Stimulated activated naive CD8-positive, alpha-beta T cell treated with anti-CD3 and anti-CD28 coated beads, Interleukin-15, amount 100 ng/mL, for 72 hours (primary cell): ENCODE results near the gene DNAJC8.

Experiments
- ATAC-seq: fragments of 150-1000 bp; cut with Tn5 transposase; 2 replicates; pipeline ENCODE4 v1.10.0; 2021; ENCODE audit warnings: mild to moderate bottlenecking, moderate library complexity
- DNase-seq, 2 donors: peaks; one replicate each; pipeline ENCODE4 v3.0.0; 2021 to 2022
- H3K27ac Mint-ChIP-seq, 2 donors: one replicate each; pipeline ENCODE4 v1.8.0; 2022; ENCODE audit warnings: mild to moderate bottlenecking in 2 of 2, mixed read lengths in 2 of 2, moderate library complexity in 2 of 2
- H3K27me3 Mint-ChIP-seq: one replicate; pipeline ENCODE4 v1.8.0; 2022; ENCODE audit warnings: mixed read lengths
- H3K4me1 Mint-ChIP-seq: one replicate; pipeline ENCODE4 v1.8.0; 2022; ENCODE audit warnings: mild to moderate bottlenecking, mixed read lengths
- H3K4me3 Mint-ChIP-seq, 2 donors: one replicate each; pipeline ENCODE4 v1.8.0; 2022; ENCODE audit warnings: mild to moderate bottlenecking in 2 of 2, mixed read lengths in 2 of 2, moderate library complexity in 1 of 2
- H3K9me3 Mint-ChIP-seq, 2 donors: one replicate each; pipeline ENCODE4 v1.8.0; 2022; ENCODE audit warnings: mixed read lengths in 2 of 2

The DNAJC8 gene

DNA sequence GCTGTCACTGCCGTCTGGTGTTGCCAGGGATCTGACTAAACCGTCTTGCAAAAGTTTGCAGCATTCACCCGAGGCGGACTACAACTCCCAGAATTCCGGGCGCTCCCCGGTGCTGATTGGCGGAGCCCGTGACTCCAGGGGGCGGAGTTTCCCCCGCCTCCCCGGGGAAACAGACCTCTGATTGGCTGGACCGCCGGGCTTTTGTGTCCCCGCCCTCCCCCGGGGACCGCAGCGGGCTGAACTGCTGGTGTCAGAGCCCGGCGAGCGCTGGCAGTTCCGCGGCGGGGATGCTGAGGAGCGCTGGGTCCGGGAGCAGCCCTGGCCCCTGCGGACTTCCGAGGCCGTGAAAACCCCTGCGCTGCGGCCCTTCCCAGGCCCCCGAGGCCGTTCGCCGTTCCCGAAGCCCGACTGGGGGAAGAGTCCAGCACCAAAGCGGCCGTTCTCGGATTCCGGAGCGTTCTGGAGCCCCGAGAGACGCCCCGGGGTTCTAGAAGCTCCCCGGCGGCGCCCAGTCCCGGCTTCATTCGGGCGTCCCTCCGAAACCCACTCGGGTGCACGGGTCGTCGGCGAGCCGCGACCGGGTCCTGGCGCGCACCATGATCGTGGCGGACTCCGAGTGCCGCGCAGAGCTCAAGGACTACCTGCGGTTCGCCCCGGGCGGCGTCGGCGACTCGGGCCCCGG is 26.6 kb upstream of the DNAJC8 start, which contains the start of gene SESN2:
SESN2 (plus strand) TSS at position 267 of the 682 bp plus-strand sequence; CDS start at position 597, 330 bp downstream.
- peak within 1 kb of the TSS; percentile 89 to 93 for H3K4me3 Mint-ChIP-seq
- peaks cover 68% of the 10 kb centered on the region for H3K4me1 Mint-ChIP-seq
- ATAC-seq = peak; percentile 96
- H3K9me3 Mint-ChIP-seq = peaks cover 0 to 4% of the 10 kb centered on the region in 2 donors
- peak within 1 kb of the TSS; percentile 100 for H3K27ac Mint-ChIP-seq
- DNase-seq = peak; percentile 100
- H3K27me3 Mint-ChIP-seq = no peaks in the 10 kb centered on the region

DNA sequence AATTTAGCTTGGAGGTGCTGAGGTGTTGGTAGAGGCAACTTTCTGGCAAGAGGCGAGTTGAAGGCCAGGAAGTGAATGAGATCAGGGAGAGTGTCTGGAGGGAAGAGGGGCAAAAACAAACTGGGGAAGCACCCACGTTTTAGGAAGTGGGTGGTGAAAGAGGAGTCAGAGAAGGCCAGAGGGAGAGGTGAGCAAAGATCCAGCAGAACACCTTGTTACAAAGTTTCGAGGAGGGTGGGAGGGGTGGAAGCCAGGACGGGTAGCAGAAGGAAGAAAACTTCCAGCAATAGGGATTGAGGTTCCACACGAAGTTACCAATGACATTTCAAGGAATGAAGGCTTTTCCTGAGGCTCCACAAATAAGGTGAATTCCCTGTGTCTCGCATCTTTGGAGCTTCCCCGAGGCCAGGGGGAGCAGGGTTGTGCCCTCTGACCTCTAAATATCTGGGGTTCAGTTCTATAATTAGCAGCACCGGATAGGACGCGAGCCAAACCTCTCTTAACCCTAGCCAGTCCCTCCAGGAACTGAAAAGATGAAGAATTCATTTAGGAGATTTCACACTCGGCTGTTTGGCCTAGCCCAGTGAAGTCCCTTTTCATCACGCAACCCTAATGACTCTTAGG is 25.9 kb upstream of the DNAJC8 start:
- Mint-ChIP-seq H3K4me3 (peak overlapping the region; percentile 89 to 93), H3K9me3 (peaks cover 0 to 4% of the 10 kb centered on the region in 2 donors), H3K27ac (peak overlapping the region; percentile 100), H3K27me3 (no peaks in the 10 kb centered on the region), H3K4me1 (peaks cover 68% of the 10 kb centered on the region)
- DNase-seq (peak; percentile 9 to 52), ATAC-seq (peak; percentile 20)

GRCh38 chr1:28257736-28258135 is 24.9 kb upstream of the DNAJC8 start:
- Mint-ChIP-seq H3K9me3 (peaks cover 0 to 4% of the 10 kb centered on the region in 2 donors), H3K4me3 (peak overlapping the region; percentile 89 to 93), H3K4me1 (peaks cover 61% of the 10 kb centered on the region), H3K27me3 (no peaks in the 10 kb centered on the region), H3K27ac (peak overlapping the region; percentile 100)
- no peak for ATAC-seq
- DNase-seq = no peak

DNA sequence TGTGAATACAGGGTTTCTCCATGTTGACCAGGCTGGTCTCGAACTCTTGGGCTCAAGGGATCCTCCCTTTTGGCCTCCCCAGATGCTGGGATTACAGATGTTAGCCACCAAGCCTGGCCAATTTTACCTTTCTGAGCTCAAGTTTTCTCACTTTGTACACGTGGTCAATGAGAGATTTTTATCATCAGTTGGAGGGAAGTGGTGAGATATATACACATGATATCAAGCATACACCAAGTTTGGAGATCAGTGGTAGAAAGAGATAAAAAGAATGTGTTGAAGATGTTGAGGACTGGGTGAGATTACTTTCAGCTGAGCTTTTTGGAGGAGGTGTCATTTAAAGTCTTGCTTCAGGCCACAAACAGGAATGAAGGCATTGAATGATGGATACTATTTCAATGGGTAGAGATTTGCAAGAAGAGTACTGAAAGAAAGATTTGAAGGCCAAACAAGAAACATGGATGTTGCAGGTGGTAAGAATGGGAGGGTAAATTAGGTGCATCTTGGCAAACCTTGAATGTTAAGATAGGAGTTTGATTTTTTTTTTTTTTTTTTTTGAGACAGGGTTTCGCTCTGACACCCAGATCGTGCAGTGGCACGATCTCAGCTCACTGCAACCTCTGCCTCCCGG is 23.5 kb upstream of the DNAJC8 start:
- H3K4me1 Mint-ChIP-seq = peaks cover 49% of the 10 kb centered on the region
- ATAC-seq = no peak
- peak overlapping the region in 1 of 2 donors; percentile 92 for H3K27ac Mint-ChIP-seq
- peaks cover 0 to 4% of the 10 kb centered on the region in 2 donors for H3K9me3 Mint-ChIP-seq
- DNase-seq = no peak
- no peaks in the 10 kb centered on the region for H3K27me3 Mint-ChIP-seq
- H3K4me3 Mint-ChIP-seq = peak overlapping the region in 1 of 2 donors; percentile 52

DNA sequence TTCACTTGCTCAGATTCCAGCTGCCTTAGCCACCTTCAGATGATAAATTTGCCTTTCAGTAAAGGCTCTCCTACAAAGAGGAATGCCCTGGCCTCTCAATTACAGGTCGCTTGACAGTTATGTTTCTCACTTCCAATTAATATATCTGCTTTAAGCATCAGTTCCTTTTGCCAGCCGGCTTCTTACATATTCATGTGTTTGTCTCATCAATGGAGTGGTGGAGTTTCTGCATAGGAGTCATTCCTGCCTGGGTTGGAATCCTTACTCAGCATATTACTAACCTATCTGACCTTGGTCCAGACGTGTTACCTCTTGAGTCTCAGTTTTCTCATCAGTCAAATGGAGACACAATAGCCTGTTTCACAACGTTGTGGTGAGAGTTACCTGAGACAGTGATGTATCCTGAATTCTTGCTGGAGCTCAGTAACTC is 17.1 kb upstream of the DNAJC8 start:
- ATAC-seq (no peak), DNase-seq (no peak)
- H3K4me1 Mint-ChIP-seq = peaks cover 40% of the 10 kb centered on the region
- H3K27me3 Mint-ChIP-seq = no peaks in the 10 kb centered on the region
- H3K27ac Mint-ChIP-seq = peak overlapping the region; percentile 99 to 100
- H3K4me3 Mint-ChIP-seq = peak overlapping the region; percentile 6 to 90
- H3K9me3 Mint-ChIP-seq = no peaks in the 10 kb centered on the region

- DNase-seq (peak; percentile 65 to 68), ATAC-seq (peak; percentile 43)
- H3K4me1 Mint-ChIP-seq = peaks cover 46% of the 10 kb centered on the region
- H3K9me3 Mint-ChIP-seq = no peaks in the 10 kb centered on the region
- H3K4me3 Mint-ChIP-seq = peak overlapping the region; percentile 90 to 99
- H3K27me3 Mint-ChIP-seq = no peaks in the 10 kb centered on the region
- peak overlapping the region; percentile 99 to 100 for H3K27ac Mint-ChIP-seq
Measured at GRCh38 chr1:28249013-28249865, 16.4 kb upstream of the DNAJC8 start.

GRCh38 chr1:28248273-28249012 is 15.6 kb upstream of the DNAJC8 start:
- Mint-ChIP-seq H3K27me3 (no peaks in the 10 kb centered on the region), H3K9me3 (no peaks in the 10 kb centered on the region), H3K4me3 (peak overlapping the region; percentile 90 to 99), H3K27ac (peak overlapping the region; percentile 99 to 100), H3K4me1 (peaks cover 54% of the 10 kb centered on the region)
- ATAC-seq (peak; percentile 41), DNase-seq (peak; percentile 82 to 85)

GRCh38 chr1:28247612-28248272 is 14.9 kb upstream of the DNAJC8 start:
- Mint-ChIP-seq H3K9me3 (no peaks in the 10 kb centered on the region), H3K4me1 (peaks cover 60% of the 10 kb centered on the region), H3K27me3 (no peaks in the 10 kb centered on the region), H3K4me3 (peak overlapping the region; percentile 90 to 99), H3K27ac (peak overlapping the region; percentile 99 to 100)
- ATAC-seq = no peak
- no peak for DNase-seq

DNA sequence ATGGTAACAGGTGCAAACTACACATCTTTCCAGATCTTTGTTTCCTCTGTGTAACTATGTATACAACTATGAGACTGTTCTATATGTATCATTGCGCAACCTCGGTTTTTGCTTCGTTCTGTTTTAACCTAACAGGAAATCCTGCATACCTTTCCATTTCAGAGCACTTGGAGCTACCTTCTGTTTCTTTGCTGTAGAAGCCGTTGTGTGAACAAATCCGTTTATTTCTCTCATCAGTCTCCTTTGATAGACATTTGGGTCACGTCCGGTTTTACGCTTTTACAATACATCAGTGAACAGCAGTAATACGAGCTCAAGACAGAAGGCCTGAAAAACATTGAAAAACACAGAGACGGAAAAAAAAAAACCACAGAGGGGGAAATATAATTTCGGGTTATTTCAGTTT is 13.6 kb upstream of the DNAJC8 start:
- Mint-ChIP-seq H3K27ac (peak overlapping the region; percentile 99 to 100), H3K4me3 (peak overlapping the region; percentile 90 to 99), H3K9me3 (no peaks in the 10 kb centered on the region), H3K27me3 (no peaks in the 10 kb centered on the region), H3K4me1 (peaks cover 60% of the 10 kb centered on the region)
- DNase-seq (peak; percentile 37 to 52), ATAC-seq (peak; percentile 31)

DNA sequence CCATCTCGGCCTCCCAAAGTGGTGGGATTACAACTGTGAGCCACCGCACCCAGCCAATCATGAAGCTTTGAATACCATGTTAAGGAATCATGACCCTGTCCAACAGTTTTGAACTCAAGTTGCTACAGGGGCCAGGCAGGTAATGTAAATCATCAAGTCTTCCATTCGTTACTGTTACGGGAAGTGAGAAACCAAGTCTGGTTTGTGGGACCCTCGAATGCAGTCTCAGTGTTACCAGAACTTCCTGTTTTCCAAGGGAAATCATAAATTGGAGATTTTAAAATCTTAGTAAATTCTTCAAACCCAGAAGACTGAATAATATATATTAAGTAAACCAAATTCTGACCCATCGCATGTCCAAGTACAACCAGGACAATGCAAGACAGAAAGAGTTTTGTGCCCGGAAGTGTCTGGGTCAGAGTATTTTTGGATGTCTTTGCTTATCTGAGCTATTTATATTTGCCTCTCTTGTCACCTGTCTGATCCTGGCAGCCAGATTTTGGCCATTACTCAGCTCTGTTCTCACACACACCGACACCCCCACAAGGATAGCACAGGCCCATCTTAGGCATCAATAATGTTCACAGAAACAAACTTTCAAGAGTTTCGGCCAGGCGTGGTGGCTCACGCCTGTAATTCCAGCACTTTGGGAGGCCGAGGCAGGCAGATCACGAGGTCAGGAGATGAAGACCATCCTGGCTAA is 11.9 kb upstream of the DNAJC8 start:
- DNase-seq = no peak
- Mint-ChIP-seq H3K27ac (peak overlapping the region; percentile 48 to 79), H3K9me3 (no peaks in the 10 kb centered on the region), H3K4me1 (peaks cover 60% of the 10 kb centered on the region), H3K4me3 (peak overlapping the region; percentile 59 to 73), H3K27me3 (no peaks in the 10 kb centered on the region)
- ATAC-seq = no peak

DNA sequence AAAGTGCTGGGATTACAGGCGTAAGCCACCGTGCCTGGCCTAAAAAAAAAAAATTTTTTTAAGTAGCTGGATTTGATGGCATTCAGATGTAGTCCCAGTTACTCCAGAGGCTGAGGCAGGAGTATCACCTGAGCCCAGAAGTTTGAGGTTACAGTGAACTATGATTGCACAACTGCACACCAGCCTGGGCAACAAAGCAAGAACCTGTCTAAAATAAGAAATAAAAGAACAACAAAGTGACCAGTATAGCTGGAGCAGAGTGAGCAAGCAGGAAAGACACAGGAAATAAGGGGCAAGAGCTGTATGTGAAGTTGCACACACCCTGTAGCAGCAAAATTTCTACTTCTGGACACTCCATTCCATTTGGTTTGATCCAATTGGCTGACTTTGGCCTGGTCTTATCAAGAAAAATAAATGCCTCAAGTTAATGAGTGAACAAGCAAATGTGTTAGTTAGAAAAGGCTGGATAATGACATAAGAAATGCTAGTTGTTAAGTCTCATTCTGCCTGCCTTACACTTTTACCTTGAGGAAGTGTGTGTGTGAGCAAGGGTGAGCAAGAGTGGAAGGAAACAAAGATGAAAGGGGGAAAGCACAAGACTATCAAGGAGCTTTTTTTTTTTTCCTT is 11.0 kb upstream of the DNAJC8 start:
- H3K27me3 Mint-ChIP-seq = no peaks in the 10 kb centered on the region
- H3K9me3 Mint-ChIP-seq = no peaks in the 10 kb centered on the region
- peaks cover 51% of the 10 kb centered on the region for H3K4me1 Mint-ChIP-seq
- DNase-seq (no peak), ATAC-seq (no peak)
- peak overlapping the region in 1 of 2 donors; percentile 53 for H3K27ac Mint-ChIP-seq
- H3K4me3 Mint-ChIP-seq = peak overlapping the region; percentile 59 to 73

DNA sequence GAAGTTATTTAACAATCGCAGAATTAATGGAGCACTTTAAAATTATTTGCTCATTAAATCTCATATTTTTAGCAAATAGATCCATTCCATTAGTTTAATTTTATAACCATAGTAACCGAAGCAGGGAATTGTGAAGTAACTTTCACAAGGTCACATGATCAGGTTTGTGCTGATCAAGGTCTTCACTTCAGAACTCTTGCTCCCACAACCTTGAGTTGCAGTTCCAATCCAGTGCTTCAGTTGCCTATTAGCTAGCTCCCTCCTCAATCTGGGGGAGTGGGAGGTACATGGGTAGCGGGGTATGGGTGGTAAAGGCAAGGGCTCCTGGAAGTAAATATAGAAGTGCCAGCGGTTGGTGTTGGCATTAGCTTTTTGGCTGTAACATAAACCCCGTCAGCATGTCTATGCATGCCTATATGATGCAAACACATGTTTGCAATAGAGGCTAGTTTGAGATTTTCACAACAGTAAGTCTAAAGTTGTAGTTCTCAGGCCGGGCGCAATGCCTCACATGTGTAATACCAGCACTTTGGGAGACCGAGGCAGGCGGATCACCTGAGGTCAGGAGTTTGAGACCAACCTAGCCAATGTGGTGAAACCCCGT is 8.9 kb upstream of the DNAJC8 start:
- H3K4me1 Mint-ChIP-seq = peaks cover 35% of the 10 kb centered on the region
- no peaks in the 10 kb centered on the region for H3K27me3 Mint-ChIP-seq
- no peak overlapping the region for H3K27ac Mint-ChIP-seq
- DNase-seq (no peak), ATAC-seq (no peak)
- no peak overlapping the region for H3K4me3 Mint-ChIP-seq
- H3K9me3 Mint-ChIP-seq = no peaks in the 10 kb centered on the region

DNA sequence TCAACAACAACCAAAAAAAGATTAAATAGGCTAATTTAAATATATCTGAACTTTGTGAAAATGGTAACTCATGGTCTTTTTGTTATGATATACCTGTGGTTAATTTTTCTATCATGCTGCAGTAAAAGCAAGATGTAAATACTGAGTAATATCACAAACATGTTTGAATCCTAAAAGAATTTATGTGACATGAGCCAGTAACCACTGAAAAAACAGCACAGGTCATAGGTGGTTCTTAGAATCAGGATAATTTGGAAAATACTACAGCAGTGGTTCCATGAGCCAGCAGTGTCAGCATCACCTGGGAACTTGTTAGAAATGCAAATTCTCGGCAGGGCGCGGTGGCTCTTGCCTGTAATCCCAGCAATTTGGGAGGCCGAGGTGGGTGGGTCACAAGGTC is 7.2 kb upstream of the DNAJC8 start:
- no peaks in the 10 kb centered on the region for H3K27me3 Mint-ChIP-seq
- no peak for ATAC-seq
- peaks cover 28% of the 10 kb centered on the region for H3K4me1 Mint-ChIP-seq
- H3K4me3 Mint-ChIP-seq = no peak overlapping the region
- H3K9me3 Mint-ChIP-seq = no peaks in the 10 kb centered on the region
- DNase-seq = no peak
- no peak overlapping the region for H3K27ac Mint-ChIP-seq
